Sigmoid colon (tissue), 4 donors: ENCODE results near the gene LHFPL2.

ENCODE experiments used
- POLR2AphosphoS5 ChIP-seq, 4 donors: sonication (generic); formaldehyde crosslinking; IDR thresholded peaks; one replicate each; pipeline ENCODE4 v1.6.1; 2017; ENCODE audit warnings: antibody characterized with exemption in 4 of 4
- TF ChIP-seq, protein P1 (sequence below), 4 experiments: fragments of 450-650 bp in 3 of 4; fragments of 200-600 bp in 1 of 4; IDR thresholded peaks; one replicate each; pipeline ENCODE4 v1.5.1; 2016 to 2019; ENCODE audit warnings: antibody characterized with exemption in 4 of 4, mild to moderate bottlenecking in 3 of 4, moderate library complexity in 2 of 4

DNA sequence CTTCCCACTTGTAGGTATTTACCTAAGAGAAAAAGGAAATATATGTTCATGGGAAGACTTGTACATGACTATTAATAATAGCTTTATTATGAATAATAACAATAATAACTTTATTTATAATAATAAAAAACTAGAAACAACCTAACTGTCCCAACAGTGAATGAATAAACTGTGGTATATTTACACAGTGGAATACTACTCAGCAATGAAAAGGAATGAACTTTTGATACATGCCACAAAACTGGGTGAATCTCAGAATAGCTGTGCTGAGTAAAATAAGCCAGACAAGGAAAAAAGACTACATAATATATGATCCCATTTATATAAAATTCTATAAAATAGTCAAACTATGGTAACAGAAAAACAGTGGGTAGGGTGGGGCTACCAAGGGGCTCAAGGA lies 199.5 kb downstream of the LHFPL2 start:
- TF ChIP-seq, protein P1, sequence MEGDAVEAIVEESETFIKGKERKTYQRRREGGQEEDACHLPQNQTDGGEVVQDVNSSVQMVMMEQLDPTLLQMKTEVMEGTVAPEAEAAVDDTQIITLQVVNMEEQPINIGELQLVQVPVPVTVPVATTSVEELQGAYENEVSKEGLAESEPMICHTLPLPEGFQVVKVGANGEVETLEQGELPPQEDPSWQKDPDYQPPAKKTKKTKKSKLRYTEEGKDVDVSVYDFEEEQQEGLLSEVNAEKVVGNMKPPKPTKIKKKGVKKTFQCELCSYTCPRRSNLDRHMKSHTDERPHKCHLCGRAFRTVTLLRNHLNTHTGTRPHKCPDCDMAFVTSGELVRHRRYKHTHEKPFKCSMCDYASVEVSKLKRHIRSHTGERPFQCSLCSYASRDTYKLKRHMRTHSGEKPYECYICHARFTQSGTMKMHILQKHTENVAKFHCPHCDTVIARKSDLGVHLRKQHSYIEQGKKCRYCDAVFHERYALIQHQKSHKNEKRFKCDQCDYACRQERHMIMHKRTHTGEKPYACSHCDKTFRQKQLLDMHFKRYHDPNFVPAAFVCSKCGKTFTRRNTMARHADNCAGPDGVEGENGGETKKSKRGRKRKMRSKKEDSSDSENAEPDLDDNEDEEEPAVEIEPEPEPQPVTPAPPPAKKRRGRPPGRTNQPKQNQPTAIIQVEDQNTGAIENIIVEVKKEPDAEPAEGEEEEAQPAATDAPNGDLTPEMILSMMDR (IDR thresholded peaks at IDR 0.05): no peak
- no peak for TF ChIP-seq POLR2AphosphoS5 (IDR thresholded peaks at IDR 0.05)
